ENCODE data around the gene RHEBL1.

RHEBL1 gene

DNA sequence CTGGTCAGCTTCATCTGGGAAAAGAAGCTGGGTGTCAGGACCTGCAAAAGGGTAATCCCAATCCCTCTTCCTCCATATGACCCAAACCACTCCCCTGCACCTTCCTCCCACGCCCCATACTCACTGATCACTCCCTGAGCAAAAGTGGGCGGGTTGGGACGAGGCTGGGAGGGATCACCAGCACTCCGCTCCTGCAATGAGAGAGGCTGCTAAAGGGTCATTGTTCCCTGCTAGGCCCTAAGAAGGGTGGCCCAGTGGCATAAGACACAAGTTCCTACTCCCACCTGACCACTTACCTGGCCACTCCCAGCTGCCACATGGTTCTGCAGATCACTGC, 35.5 kb downstream of the RHEBL1 start:
- no peak for DNase-seq

DNA sequence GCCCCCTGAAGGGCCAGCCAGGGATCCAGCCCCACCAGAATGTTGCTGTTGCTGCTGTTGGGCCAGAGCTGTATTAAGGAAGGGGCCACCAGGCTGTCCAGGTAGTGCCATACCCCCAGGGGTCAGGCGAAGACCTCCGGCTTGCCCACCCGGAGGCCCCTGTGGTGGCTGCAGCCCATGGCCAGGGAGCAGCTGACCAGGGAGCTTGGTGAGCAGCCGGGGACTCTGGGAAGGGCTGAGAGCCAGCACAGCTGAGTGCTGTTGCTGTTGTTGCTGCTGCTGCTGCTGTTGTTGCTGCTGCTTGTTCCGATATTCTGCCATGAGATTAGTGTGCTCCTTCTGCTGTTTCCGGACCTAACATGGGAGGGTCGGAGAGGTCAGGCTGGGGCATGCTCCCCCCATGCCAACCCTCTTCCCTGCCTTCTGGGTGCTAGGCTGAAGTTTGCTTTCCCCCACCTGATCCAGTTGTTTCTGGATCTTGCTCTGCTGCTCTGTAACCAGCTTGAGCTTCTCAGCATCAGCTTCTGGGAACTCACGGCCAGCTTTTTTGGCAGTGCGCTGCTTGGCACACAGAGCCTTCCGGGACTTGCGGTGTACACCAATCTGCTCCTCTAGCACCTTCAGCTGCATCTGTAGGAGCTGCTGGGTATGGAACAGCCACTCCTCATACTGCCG, 36.0 kb downstream of the RHEBL1 start:
- no peak for DNase-seq

DNA sequence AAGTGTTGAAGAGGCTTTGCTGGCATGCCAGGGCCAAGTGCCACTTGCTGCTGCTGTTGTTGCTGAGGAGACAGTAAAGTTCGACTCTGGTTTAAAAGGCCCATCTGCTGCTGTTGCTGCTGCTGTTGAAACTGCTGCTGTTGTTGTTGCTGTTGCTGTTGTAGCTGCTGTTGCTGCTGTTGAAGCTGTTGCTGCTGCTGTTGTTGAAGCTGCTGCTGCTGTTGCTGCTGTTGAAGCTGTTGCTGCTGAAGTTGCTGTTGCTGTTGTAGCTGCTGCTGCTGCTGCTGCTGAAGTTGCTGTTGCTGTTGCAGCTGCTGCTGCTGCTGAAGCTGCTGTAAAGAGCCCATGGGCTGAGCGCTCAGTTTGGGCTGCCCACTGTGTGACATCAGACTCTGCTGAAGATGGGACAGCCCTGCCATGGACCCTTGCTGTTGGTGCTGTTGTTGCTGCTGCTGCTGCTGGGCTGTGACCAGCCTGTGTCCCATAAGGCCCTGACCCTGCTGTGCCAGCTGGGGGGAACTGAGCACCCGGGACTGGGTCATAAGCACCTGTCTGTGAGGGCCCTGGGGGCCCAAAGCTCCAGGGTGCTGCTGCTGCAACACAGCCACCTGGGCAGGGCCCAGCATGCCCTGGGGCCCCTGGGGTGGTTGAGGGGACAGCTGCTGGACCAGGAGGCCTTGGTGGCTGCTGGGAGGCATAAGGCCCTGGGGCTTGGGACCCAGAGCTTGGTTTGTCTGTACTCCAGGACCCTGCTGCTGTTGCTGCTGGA, 36.9 kb downstream of the RHEBL1 start:
- DNase-seq = no peak

DNA sequence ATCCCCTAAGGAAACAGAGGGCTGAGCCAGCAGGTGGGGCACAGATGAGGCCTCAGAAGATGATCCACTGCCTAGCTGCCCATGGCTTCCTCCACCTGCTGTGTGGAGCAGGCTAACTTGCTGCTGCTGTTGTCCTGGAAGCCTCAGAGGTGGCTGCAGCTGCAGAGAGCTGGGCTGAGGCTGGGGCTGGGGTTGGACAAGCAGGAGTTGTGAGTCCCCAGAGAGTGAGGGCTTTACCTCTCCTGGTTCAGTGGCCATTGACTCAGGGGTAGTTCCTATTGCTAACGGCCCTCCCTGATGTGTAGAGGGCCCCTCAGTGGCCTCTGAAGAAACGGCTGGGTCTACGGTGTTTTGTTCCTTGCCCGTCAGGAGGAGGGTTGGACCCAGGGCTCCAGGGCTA, 37.5 kb downstream of the RHEBL1 start:
- DNase-seq = no peak

DNA sequence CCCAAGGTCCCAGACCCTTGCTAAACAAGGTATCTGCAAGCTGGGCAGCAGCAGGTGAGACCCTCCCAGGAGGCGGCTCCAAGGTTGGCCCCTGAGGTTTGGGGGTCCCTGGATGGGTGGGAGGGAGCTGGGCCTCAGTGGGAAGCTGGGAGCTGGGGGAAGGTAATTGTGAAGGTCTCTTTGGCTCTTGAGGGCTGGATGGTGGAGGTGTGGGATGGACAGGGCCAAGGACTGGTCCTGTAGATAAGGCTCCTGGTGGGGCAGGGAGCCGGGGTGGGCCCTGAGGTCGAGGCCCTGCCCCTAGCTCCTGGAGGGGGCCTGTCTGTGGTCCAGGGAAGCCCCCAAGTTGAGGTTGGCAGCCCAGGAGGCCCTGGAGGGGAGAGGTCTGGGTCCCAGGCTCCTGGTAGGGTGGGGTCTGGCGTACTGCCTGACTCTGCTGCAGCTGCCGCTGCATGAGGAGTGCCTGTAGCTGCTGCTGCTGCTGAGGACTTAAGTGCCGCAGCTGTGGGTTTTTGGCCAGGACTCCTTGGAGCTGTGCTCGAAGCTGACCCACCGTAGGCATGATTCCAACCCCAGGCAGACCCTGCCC, 38.1 kb downstream of the RHEBL1 start:
- no peak for DNase-seq

DNA sequence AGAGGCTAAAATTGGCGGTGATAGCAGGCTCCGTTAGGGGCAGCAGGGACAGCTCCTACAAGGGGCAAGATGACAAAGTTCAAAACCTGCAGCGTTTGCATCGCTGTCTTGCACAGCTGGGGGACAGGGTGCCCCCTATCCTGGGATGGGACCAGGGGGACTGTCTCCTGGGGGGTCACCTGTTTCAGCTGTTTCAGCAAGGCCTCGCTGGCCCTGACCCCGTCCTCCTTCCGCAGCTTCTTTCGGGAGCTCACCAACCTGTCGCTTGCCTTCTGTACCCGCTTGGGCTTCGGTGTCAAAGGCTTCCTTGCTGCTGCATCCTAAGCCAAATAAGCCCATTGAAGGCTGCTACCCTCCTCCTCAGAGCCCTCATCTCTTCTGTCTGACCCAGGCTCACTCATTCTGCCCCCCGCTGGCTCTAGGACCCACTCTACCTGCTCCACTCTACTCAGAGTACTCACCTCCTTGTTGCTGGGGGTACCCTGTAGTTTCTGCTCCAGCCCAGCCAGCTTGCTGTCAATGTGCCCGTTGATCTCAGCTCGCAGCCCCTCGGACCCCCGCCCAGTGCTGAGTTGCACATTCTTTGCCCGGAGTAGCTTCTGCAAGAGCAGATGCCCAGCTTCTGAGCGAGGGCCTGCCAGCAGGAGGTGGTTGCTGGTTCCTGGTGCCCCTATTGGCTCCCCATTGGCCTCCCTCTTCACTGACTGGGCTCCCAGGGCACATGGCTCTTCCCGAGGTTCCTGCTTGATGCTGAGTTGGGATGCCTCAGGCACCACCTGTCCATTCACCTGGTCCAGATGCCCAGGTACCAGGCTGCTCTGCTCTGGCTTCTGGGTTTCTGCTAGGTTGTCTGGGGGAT, 38.8 kb downstream of the RHEBL1 start:
- DNase-seq = no peak

DNA sequence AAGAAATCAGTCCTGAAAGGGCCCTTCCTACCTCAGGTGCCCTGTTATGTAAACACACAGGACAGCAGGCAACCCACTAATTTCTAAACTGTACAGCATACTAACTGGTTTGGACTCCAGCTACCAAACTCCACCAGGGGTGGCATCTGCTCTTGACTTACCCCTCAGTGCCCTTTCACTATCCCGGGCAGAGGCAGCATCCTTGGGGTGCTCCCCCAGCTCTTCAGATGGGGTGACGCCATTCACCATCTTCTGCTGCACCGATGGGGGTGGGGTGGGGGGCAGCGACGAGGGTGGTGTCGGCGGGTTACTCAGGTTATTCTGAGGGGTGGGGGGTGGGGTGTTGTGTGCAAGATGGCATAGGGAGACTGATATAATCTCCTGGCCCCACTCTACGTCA, 39.7 kb downstream of the RHEBL1 start:
- no peak for DNase-seq

DNA sequence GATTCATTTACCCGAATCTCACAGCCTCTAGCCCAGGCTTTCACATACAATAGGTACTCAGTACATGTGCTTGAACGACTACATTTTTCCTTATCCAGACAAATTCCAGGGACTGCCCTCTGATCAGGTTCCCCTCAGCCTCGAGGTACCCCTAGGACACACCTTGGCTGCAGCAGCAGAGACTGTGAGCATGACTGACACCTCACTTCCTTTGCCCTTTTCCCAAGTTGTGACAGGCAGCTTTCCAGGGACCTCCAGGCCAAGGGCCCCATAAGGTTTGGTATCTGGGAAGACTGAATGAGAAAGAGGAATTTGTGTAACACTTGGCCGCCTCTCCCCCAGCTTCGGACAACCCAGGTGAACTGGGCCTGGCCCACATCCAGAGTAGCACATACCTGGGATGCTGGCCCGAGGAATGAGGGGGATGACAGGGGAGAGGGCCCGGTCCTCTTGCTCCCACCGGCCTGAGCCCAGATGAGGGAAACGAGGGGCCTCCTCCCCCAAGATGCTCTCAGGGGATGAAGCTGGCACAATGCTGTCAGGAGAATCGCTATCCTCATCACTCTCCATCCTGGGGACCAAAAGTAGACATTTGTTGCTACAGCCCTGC, 41.0 kb downstream of the RHEBL1 start:
- DNase-seq = no peak

DNA sequence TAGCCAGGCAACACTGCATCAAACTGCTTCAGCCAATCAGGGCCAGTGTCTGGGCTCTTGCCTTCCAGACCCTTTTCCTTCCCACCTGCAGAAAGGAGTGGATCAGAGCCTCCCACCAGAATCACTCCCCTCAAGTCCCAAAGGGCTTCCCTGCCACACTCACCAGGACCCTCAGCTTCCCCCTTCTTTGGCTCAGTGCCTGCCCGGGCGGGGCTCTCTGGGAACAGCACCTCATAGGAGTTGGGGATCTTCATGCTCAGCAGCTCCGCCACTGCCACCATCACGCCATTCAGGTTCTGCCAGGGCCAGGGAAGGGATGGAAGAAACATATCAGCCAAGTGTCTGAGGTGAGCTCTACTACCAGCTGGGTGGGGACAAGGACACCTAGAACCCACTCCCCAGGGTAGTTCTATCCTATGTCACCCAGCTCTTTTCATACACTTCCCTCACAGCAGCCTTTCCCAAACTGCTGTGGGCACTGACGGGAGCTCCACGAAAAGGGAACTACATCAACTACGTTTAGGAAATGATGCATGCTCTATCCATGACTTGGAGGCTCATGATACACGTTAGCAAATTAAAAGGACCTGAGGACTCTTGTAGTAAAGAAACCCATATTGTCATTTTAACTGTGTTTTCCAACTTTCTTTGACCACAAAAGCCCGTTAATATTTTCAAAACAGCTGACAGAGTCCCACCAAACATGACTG, 41.8 kb downstream of the RHEBL1 start:
- no peak for DNase-seq

DNA sequence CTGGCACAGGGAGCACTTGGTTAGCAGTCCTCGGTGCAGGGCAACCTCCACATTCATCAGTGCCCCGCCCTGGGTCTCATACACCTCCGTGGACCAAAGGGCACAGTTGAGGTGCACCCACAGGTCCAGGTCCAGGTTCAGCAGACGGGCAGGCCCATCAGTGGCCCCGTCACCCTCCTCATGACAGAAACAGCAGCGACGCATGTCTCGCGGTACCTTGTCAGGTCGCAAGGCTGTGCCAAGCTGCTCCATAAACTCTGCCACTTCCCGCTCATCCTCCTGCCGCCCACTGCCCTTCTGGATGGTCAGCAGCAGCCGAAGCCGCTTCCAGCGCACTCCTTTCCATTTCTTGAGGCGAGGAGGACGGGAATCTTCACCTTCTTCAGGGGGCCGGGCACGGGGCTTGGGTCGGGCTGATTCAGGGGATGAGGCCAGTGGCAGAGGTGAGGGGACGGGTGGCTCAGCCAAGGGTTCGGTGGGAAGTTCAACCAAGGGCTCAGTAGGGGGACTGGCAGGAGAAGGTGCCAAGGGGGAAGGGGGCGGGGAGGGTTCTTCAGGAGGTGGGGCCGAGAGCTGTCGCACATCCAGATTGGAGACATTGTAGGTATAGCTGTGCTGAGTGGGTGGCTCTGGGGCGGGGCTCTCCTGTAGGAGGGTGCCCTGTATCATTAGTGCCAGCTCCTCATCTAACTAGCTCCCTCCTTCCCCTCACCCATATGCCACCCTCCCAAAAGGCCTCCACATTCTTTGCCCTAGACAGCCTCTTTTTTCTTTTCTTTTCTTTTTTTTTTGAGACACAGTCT, 42.9 kb downstream of the RHEBL1 start:
- no peak for DNase-seq

DNA sequence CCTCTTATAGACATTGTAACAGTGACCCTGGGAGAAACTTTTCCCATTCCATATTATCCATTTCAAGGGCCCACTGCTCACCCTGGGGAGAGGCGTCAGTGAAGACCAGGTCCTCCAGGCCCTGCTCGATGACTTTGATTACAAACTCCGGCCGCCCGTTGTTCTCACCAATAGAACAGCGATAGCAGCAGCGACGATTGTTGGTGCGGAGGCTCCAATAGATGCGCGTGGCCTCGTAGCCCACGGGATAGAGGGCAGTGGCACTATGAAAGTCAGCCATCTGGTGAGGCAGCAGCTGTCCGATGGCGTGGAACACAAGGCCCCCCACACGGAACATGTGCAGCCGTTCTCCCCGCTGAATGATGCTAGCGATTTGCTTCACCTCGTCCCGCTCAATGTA, 43.7 kb downstream of the RHEBL1 start:
- no peak for DNase-seq

DNA sequence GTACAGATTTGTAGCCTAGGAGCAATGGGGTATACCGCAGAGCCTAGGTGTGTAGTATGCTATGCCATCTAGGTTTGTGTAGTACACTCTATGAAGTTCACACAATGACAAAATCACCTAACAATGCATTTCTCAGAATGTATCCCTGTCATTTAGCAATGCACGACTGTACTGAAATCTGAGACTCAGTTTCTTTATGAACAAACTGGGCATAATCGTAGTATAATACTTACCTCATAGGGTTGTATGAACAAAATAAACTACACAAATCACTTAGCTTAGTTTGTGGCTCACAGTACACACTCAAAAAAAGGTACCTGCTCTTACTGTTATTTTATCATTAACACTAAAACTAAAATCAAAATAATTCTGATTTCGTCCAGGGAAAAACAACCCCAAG, 44.3 kb downstream of the RHEBL1 start:
- DNase-seq = no peak

DNA sequence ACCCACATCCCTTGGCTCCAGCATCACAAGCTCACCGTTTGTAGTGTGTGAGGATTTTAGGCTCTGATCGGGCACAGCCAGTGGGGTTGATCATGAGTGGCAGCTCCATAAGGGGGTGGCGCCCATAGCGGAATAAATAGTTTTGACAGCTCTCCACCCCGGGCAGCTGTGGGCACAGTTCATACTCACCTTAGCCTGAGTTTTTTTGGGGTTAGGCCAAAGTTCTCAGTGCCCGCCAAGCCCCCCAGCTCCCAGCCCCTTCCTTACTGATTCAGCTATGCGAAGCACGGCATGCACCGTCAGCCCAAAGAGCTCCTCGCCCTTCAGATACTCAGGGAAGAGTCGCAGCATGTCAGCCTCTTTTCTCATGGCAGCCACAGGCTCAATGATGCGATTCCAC, 45.2 kb downstream of the RHEBL1 start:
- no peak for DNase-seq

DNA sequence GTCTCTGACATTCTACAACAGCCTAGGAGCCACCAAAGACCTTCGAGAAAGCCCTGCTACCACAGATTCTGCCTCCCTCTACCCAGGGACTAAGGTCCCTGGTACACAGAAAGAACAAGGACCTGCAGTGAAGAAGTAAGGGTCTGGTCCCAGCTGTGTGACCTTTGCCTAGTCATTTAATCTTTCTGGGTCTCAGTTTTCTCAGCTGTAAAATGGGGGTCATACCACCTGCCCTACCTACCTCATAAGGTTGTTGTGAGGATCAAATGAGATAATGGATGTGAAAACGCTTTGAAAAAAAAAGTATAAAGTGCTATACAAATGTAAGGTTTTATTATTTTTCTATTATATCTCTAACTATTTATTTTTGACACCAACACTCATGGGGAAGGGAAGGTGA, 46.0 kb downstream of the RHEBL1 start:
- DNase-seq = no peak

DNA sequence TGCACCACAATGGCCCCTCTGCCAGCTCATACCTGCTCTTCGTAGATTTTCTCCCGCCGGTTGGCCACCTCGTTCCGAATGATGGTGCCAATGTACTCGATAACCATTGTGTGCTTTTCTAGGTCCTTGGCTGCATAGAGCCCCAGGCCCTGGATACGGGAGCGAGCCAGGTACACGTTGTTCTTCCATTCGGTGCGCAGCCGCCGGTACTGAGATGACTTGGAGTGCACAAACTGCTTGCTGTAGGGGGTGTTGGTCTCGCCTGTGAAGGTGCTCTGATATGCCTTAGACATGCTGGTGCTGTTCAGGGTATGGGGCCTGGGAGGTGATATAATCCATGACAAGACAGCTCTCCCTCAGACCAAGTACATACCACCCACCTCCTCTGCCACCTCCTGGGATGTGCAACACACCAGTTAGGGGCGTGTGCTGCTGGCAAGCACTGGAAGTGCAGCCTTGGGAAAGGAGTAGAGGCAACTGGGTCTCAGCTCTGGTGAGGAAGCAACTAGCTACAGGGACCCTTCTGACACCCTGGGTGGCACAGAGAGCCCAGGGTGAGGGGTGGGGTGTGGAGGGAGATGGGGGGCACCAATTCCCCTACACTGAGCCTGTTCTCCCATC, 47.1 kb downstream of the RHEBL1 start:
- DNase-seq = no peak

DNA sequence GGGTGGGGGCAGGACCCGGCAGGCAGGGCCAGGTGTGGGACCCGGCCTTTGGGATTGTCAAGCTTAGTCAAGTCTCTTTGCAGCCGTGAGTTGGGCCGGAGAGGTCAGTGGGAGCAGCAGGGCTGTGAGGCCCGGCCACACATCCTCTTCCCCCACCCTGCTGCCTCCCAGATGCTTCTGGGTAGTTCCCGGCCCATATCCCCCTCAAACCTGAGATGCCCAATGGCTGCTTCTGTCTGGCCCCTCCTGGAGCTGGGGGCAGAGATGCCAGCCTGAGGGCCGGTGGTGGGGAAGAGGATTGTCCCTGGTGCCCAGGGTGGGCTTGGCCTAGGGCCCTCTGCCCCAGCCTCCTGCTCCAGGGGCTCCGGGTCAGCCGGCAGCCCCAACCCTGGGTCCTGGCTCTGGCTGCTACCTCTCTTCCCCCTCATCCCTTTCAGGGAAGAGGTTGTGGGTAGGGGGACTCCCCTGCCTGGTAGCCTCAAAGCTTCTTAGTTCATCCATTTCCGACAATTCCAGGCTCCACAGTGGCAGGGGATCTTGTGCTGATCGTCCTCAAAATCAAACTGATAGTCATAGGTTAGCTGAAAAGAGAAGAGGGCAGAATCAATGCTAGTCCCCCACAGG, 48.4 kb downstream of the RHEBL1 start:
- no peak for DNase-seq

DNA sequence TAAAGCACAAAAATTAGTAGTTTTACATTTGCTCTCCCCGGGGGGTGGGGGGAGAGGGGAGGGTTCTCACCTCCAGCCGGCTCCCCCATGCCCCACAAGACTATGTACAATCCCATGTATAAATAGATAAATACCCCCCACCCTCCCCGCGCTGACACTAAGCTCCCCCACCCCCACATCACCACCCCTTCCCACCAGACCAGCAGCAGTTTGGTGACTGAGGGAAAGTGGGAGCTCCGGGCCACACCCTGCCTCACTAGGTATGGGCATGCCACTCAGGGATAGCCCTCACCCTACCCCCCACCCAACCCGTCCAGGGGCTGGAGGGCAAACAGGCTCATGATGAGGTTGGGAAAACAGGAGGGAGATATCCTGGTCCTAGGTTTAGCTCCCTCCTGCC, 49.3 kb downstream of the RHEBL1 start:
- no peak for DNase-seq

DNA sequence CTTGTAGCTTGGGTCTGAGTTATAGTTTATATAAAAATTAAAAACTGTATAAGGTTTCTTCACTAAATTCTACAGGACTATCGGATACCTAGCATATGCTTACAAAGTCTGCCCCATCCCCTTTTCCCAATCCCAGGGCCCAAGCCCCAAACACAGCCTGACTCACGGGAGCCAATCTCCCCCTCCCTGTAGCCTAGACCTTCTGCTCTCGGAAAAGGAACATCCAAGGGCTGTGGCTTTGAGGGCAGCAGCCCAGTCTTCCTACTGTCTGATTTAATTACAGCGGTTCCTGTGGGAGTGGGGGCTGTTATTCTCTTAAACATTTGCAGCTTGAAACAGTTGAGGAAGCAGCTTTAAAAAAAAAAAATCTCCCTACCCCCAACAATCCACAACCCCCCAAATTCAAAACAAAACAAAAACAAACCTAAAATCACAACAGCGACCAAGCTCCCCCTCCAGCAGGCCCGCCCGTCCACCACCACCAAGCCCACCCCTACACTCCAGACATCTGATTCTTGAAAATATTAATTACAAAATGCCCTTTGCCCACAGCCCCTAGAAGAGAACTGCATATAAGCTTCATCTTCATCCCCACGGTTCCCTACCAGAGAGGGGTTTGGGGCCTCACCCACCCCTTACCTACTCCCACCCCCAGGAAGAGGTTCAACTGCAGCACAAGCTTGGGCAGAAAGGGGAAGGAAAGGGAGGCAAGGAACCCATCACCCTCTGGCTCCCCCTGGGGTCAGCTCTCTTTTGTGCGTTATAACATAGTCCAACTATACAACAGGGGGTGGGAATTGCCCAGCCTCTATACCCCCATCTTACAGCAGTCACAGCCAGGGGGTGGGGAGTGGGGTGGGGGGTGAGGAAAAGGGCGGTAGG, 50.1 kb downstream of the RHEBL1 start:
- no peak for DNase-seq

DNA sequence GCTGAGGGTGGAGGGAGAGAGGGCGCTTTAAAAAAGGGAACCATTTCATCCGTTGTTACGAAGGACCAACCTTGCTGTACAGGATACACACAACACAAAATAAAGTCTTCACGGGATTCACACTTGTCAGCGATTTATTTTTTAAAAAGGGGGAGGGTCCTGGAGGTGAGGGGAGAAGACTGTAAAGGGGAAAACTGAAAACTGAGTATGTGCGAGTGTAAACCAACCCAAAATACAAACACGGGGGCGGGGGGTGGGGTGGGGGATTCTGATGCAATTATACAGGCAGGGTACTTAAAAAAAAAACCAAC, 50.7 kb downstream of the RHEBL1 start:
- DNase-seq = no peak

Data from NCI-H2029 (cell line).